Measurements from ENCODE around the gene PKIG. TPM values are rescaled to one million over a fixed set of nuclear protein-coding genes. Genes with fewer than 3 reads are reported as not detected.

Gene PKIG
- total and polyA plus RNA-seq, 2 donors (not counting 3 experiments of a cell fraction or from before 2014, with no cell fraction given), result 135 to 167 TPM

- H3K27ac ChIP-seq (ENCODE audit: insufficient read depth, low read depth, low read length), result peak overlapping the region; percentile 16
- H3K27me3 ChIP-seq (ENCODE audit: control insufficient read depth in 2 of 2, insufficient read depth in 2 of 2, low read length in 2 of 2), result no peaks in the 10 kb centered on the region
- POLR2A ChIA-PET, result no interaction called here
- CTCF ChIA-PET, result interaction anchor here (0.7 kb wide), 1 partner anchor 12 kb away, joined by 3 read pairs; no protein-coding TSS in a partner anchor
- H3K9me3 ChIP-seq (replicated peaks; ENCODE audit: control insufficient read depth, insufficient read depth, low read length), result no peaks in the 10 kb centered on the region
- no peak overlapping the region for H3K4me3 ChIP-seq (replicated peaks in 1 of 3; ENCODE audit: insufficient read depth in 1 of 3, low read depth in 1 of 3, low read length in 3 of 3)
- intact Hi-C loops (cut with micrococcal nuclease) (no loop called here), dilution Hi-C loops (cut with MboI; ENCODE audit: extremely low pct_ligation_motif_present, low sequenced_read_pairs) (no loop called here)
- TF ChIP-seq POLR2AphosphoS5 (IDR thresholded peaks at IDR 0.05; ENCODE audit: insufficient read depth, low read depth, low read length), result no peak
- no peak for TF ChIP-seq GATA2 (IDR thresholded peaks at IDR 0.05; ENCODE audit: insufficient read depth, insufficient read length, low read depth, low read length)
- no peak for TF ChIP-seq JUN (IDR thresholded peaks at IDR 0.05; ENCODE audit: borderline replicate concordance, insufficient read depth, insufficient read length, low read depth)
- no peak for TF ChIP-seq POLR2A (IDR thresholded peaks at IDR 0.05; ENCODE audit: low read depth, low read length)
- no peak for TF ChIP-seq FOS (IDR thresholded peaks at IDR 0.05; ENCODE audit: borderline replicate concordance, insufficient read depth, low read length)
- TF ChIP-seq MYC (IDR thresholded peaks at IDR 0.05; ENCODE audit: low read depth, low read length), result no peak
- no peak for TF ChIP-seq MAX (IDR thresholded peaks at IDR 0.05; ENCODE audit: insufficient read depth, insufficient read length)
- no peak for TF ChIP-seq EZH2 (IDR thresholded peaks at IDR 0.05; ENCODE audit: borderline replicate concordance, low read depth, low read length, severe bottlenecking)
- no peak for TF ChIP-seq CTCF (IDR thresholded peaks at IDR 0.05; ENCODE audit: extremely low read depth in 1 of 2, insufficient read depth in 1 of 2, low read depth in 1 of 2, low read length in 2 of 2)
- DNase-seq (ENCODE audit: low read depth, low spot score) (no peak), FAIRE-seq (peak; percentile 44)
- no peak overlapping the region for H3K9ac ChIP-seq (replicated peaks; ENCODE audit: extremely low read depth, insufficient read depth, low read length)
- H3K4me2 ChIP-seq (ENCODE audit: insufficient read depth, low read length), result no peak overlapping the region
- peaks cover 5 to 13% of the 10 kb centered on the region in 2 experiments for H3K36me3 ChIP-seq (ENCODE audit: control insufficient read depth in 2 of 2, extremely low read depth in 1 of 2, insufficient read depth in 2 of 2, low read length in 2 of 2)
- no peaks in the 10 kb centered on the region for H3K9me1 ChIP-seq (replicated peaks; ENCODE audit: control insufficient read depth, extremely low read depth, insufficient read depth, low read length)
- no peaks in the 10 kb centered on the region for H4K20me1 ChIP-seq (replicated peaks; ENCODE audit: control insufficient read depth, extremely low read depth, insufficient read depth, low read length)
- H2AFZ ChIP-seq (ENCODE audit: low read depth, low read length), result no peak overlapping the region
- BruUV-seq (replicated peaks), result no TSS peak
- H3K79me2 ChIP-seq (ENCODE audit: control insufficient read depth, insufficient read depth, low read length), result peaks cover 79% of the 10 kb centered on the region
- peaks cover 68% of the 10 kb centered on the region for H3K4me1 ChIP-seq (ENCODE audit: control insufficient read depth, extremely low read depth, insufficient read depth, low read length)
Measured at GRCh38 chr20:44596010-44596409, 13.6 kb downstream of the PKIG start.
